Prostate gland (tissue), 2 donors: ENCODE measurements around the gene DPP3. TPM values are rescaled to one million over a fixed set of nuclear protein-coding genes. Genes with fewer than 3 reads are reported as not detected.

Experiments
- DNase-seq: peaks from one replicate; pipeline ENCODE4 v3.0.0-alpha.2; 2019; ENCODE audit warnings: low spot score
- H3K27ac ChIP-seq, 2 donors: fragments of 200-600 bp; sonication (generic); 2 replicates each; pipeline ENCODE4 v1.5.1; 2017 to 2019
- H3K27me3 ChIP-seq: fragments of 200-600 bp; sonication (generic); replicated peaks from 2 replicates; pipeline ENCODE4 v1.5.1; 2019; ENCODE audit not compliant: insufficient read depth
- H3K36me3 ChIP-seq, 2 donors: fragments of 200-600 bp; sonication (generic); 1 replicate in 1 of 2; 2 replicates in 1 of 2; pipeline versions ENCODE4 v1.5.1 to v1.8.1; 2017 to 2019
- H3K4me1 ChIP-seq: fragments of 200-600 bp; sonication (generic); replicated peaks from 2 replicates; pipeline ENCODE4 v1.5.1; 2019
- H3K4me3 ChIP-seq, 2 donors: fragments of 200-600 bp; sonication (generic); 2 replicates each; pipeline ENCODE4 v1.5.1; 2017 to 2019
- H3K9me3 ChIP-seq: fragments of 200-600 bp; sonication (generic); 2 replicates; pipeline ENCODE4 v1.5.1; 2017
- CTCF ChIP-seq, 4 experiments: fragments of 200-600 bp in 2 of 4; fragments of 450-650 bp in 2 of 4; sonication (generic) in 2 of 4; IDR thresholded peaks; 1 replicate in 3 of 4; 2 replicates in 1 of 4; pipeline ENCODE4 v1.5.1; 2016 to 2019; ENCODE audit warnings: antibody characterized with exemption in 4 of 4, mild to moderate bottlenecking in 2 of 4, moderate library complexity in 2 of 4
- POLR2A ChIP-seq: fragments of 450-650 bp; IDR thresholded peaks from one replicate; pipeline ENCODE4 v1.6.1; 2016; ENCODE audit warnings: antibody characterized with exemption, mild to moderate bottlenecking
- POLR2AphosphoS5 ChIP-seq: sonication (generic); formaldehyde crosslinking; IDR thresholded peaks from one replicate; pipeline ENCODE4 v1.6.1; 2017; ENCODE audit warnings: antibody characterized with exemption
- WGBS: methylation state at CpG from one replicate; pipeline ENCODE4 v1.1.5; 2018; 5-methylcytosine and 5-hydroxymethylcytosine counted together
- intact Hi-C: fragments of 100-400 bp; cut with DNase I; formaldehyde crosslinking; loops from one replicate; pipeline ENCODE4 v1.14.2; 2022
- total RNA-seq, 2 donors: library from RNA; depleted of rRNA; stranded (reverse); fragments of >200 nt; gene quantifications; one replicate each; pipeline ENCODE4 v1.1.0, GENCODE V29; 2016

The DPP3 gene
- total RNA-seq, 2 donors from 2014 or later = 37.0 to 53.6 TPM

GRCh38 chr11:66492161-66492865 is 12.1 kb downstream of the DPP3 start:
- H3K4me1 ChIP-seq = no peaks in the 10 kb centered on the region
- H3K9me3 ChIP-seq = no peaks in the 10 kb centered on the region
- no peak overlapping the region for H3K4me3 ChIP-seq
- no peak for TF ChIP-seq POLR2A
- no peak for TF ChIP-seq CTCF (IDR thresholded peaks at IDR 0.05)
- no peak for TF ChIP-seq POLR2AphosphoS5
- peaks cover 0 to 18% of the 10 kb centered on the region in 2 donors for H3K36me3 ChIP-seq
- intact Hi-C loops = no loop called here
- no peak for DNase-seq
- no peaks in the 10 kb centered on the region for H3K27me3 ChIP-seq
- 86% methylated on average over 8 of the region's 10 CpGs for WGBS
- H3K27ac ChIP-seq = no peak overlapping the region

- H3K27ac ChIP-seq = no peak overlapping the region
- TF ChIP-seq CTCF (IDR thresholded peaks at IDR 0.05) (no peak), POLR2AphosphoS5 (no peak), POLR2A (no peak)
- DNase-seq = no peak
- no peak overlapping the region for H3K4me3 ChIP-seq
- no peaks in the 10 kb centered on the region for H3K9me3 ChIP-seq
- intact Hi-C loops = no loop called here
- WGBS = 94% methylated on average over 10 of the region's 10 CpGs
- no peaks in the 10 kb centered on the region for H3K4me1 ChIP-seq
- no peaks in the 10 kb centered on the region for H3K27me3 ChIP-seq
- H3K36me3 ChIP-seq = peaks cover 0 to 16% of the 10 kb centered on the region in 2 donors
Measured at GRCh38 chr11:66493130-66493529, 12.9 kb downstream of the DPP3 start.

GRCh38 chr11:66494458-66494857 is 14.2 kb downstream of the DPP3 start:
- H3K4me3 ChIP-seq = no peak overlapping the region
- intact Hi-C loops = no loop called here
- peaks cover 0 to 24% of the 10 kb centered on the region in 2 donors for H3K36me3 ChIP-seq
- no peak for DNase-seq
- H3K27ac ChIP-seq = no peak overlapping the region
- TF ChIP-seq POLR2A (no peak), CTCF (IDR thresholded peaks at IDR 0.05) (no peak), POLR2AphosphoS5 (no peak)
- H3K9me3 ChIP-seq = no peaks in the 10 kb centered on the region
- H3K27me3 ChIP-seq = no peaks in the 10 kb centered on the region
- 93% methylated on average over 7 of the region's 7 CpGs for WGBS
- no peaks in the 10 kb centered on the region for H3K4me1 ChIP-seq

- TF ChIP-seq POLR2A (no peak), POLR2AphosphoS5 (no peak), CTCF (IDR thresholded peaks at IDR 0.05) (no peak)
- Histone ChIP-seq H3K9me3 (no peaks in the 10 kb centered on the region), H3K4me1 (no peaks in the 10 kb centered on the region), H3K27me3 (no peaks in the 10 kb centered on the region), H3K4me3 (no peak overlapping the region), H3K36me3 (peaks cover 0 to 24% of the 10 kb centered on the region in 2 donors), H3K27ac (no peak overlapping the region)
- intact Hi-C loops = no loop called here
- WGBS = 86% methylated on average over 14 of the region's 14 CpGs
- DNase-seq = no peak
Measured at GRCh38 chr11:66494935-66495334, 14.7 kb downstream of the DPP3 start.

- TF ChIP-seq POLR2A (no peak), POLR2AphosphoS5 (no peak), CTCF (IDR thresholded peaks at IDR 0.05) (no peak)
- WGBS = 89% methylated on average over 17 of the region's 17 CpGs
- no peak overlapping the region for H3K27ac ChIP-seq
- no peaks in the 10 kb centered on the region for H3K9me3 ChIP-seq
- intact Hi-C loops = no loop called here
- H3K27me3 ChIP-seq = no peaks in the 10 kb centered on the region
- DNase-seq = no peak
- no peak overlapping the region for H3K4me3 ChIP-seq
- H3K36me3 ChIP-seq = peaks cover 0 to 24% of the 10 kb centered on the region in 2 donors
- no peaks in the 10 kb centered on the region for H3K4me1 ChIP-seq
Measured at GRCh38 chr11:66495401-66495854, 15.2 kb downstream of the DPP3 start.
